ENCODE results near the gene HMX1. TPM values are rescaled to one million over a fixed set of nuclear protein-coding genes. Genes with fewer than 3 reads are reported as not detected.

Gene HMX1
- total RNA-seq, 6 experiments from 2014 or later = not detected

- H3K36me3 ChIP-seq = no peaks in the 10 kb centered on the region
- H3K9me3 ChIP-seq = no peaks in the 10 kb centered on the region
- no peaks in the 10 kb centered on the region for H3K4me1 ChIP-seq
- DNase-seq = no peak
- intact Hi-C loops (cut with DNase I) = no loop called here
- ATAC-seq = no peak
- no peak overlapping the region for H3K27ac ChIP-seq
- H3K27me3 ChIP-seq = peaks cover 21 to 27% of the 10 kb centered on the region in 2 donors
- no peak overlapping the region for H3K4me3 ChIP-seq
- WGBS (ENCODE audit: insufficient coverage, low coverage, low lambda C conversion rate, missing lambda C conversion rate) = 6% methylated on average over 29 of the region's 51 CpGs
- no peak for TF ChIP-seq POLR2A (IDR thresholded peaks at IDR 0.05)
- no peak for TF ChIP-seq CTCF (IDR thresholded peaks at IDR 0.05)
Measured at GRCh38 chr4:8856835-8857621, 14.6 kb downstream of the HMX1 start.

GRCh38 chr4:8855818-8856245 is 15.8 kb downstream of the HMX1 start:
- peaks cover 15 to 16% of the 10 kb centered on the region in 2 donors for H3K27me3 ChIP-seq
- intact Hi-C loops (cut with DNase I) = no loop called here
- no peaks in the 10 kb centered on the region for H3K36me3 ChIP-seq
- no peak for ATAC-seq
- H3K4me3 ChIP-seq = no peak overlapping the region
- TF ChIP-seq POLR2A (IDR thresholded peaks at IDR 0.05) = no peak
- TF ChIP-seq CTCF (IDR thresholded peaks at IDR 0.05) = no peak
- H3K27ac ChIP-seq = no peak overlapping the region
- no peaks in the 10 kb centered on the region for H3K9me3 ChIP-seq
- H3K4me1 ChIP-seq = no peaks in the 10 kb centered on the region
- WGBS (ENCODE audit: insufficient coverage, low coverage, low lambda C conversion rate, missing lambda C conversion rate) = 3% methylated on average over 7 of the region's 9 CpGs
- no peak for DNase-seq

- DNase-seq (no peak), ATAC-seq (no peak)
- H3K9me3 ChIP-seq = no peaks in the 10 kb centered on the region
- TF ChIP-seq CTCF (IDR thresholded peaks at IDR 0.05) (no peak), POLR2A (IDR thresholded peaks at IDR 0.05) (no peak)
- peaks cover 15 to 16% of the 10 kb centered on the region in 2 donors for H3K27me3 ChIP-seq
- H3K4me3 ChIP-seq = no peak overlapping the region
- no peaks in the 10 kb centered on the region for H3K36me3 ChIP-seq
- 16% methylated on average over 7 of the region's 10 CpGs for WGBS (ENCODE audit: insufficient coverage, low coverage, low lambda C conversion rate, missing lambda C conversion rate)
- no peaks in the 10 kb centered on the region for H3K4me1 ChIP-seq
- intact Hi-C loops (cut with DNase I) = no loop called here
- H3K27ac ChIP-seq = no peak overlapping the region
Measured at GRCh38 chr4:8854931-8855330, 16.7 kb downstream of the HMX1 start.

GRCh38 chr4:8854016-8854415 is 17.6 kb downstream of the HMX1 start:
- no peak overlapping the region for H3K27ac ChIP-seq

More at GRCh38 chr4:8854016-8854415, 17.6 kb downstream of the HMX1 start:
- no peak for ATAC-seq
- no peaks in the 10 kb centered on the region for H3K4me1 ChIP-seq
- intact Hi-C loops (cut with DNase I) = no loop called here
- 25% methylated on average over 2 of the region's 6 CpGs for WGBS (ENCODE audit: insufficient coverage, low coverage, low lambda C conversion rate, missing lambda C conversion rate)
- no peaks in the 10 kb centered on the region for H3K36me3 ChIP-seq
- TF ChIP-seq CTCF (IDR thresholded peaks at IDR 0.05) (no peak), POLR2A (IDR thresholded peaks at IDR 0.05) (no peak)
- H3K4me3 ChIP-seq = no peak overlapping the region
- peaks cover 14 to 16% of the 10 kb centered on the region in 2 donors for H3K27me3 ChIP-seq
- no peak for DNase-seq
- no peaks in the 10 kb centered on the region for H3K9me3 ChIP-seq
